Stimulated activated CD4-positive, alpha-beta T cell treated with anti-CD3 and anti-CD28 coated beads, Interleukin-1b, Interleukin-23, amount 100 ng/mL, for 1 hour (primary cell): ENCODE results near the gene ADAMTS12.

ENCODE experiments used
- DNase-seq, 2 donors: peaks; one replicate each; pipeline ENCODE4 v3.0.0-alpha.2; 2020; ENCODE audit warnings: low read depth in 2 of 2

The ADAMTS12 gene

GRCh38 chr5:33761139-33761538 lies 130.7 kb downstream of the ADAMTS12 start:
- no peak for DNase-seq

- DNase-seq = no peak
These were observed 133.1 kb downstream of the ADAMTS12 start for GRCh38 chr5:33758737-33759136.

- DNase-seq = no peak
These were observed 135.3 kb downstream of the ADAMTS12 start for GRCh38 chr5:33756491-33756890.

GRCh38 chr5:33755231-33755630 lies 136.6 kb downstream of the ADAMTS12 start:
- DNase-seq = no peak

GRCh38 chr5:33753704-33754103 lies 138.1 kb downstream of the ADAMTS12 start:
- no peak for DNase-seq

- no peak for DNase-seq
These were observed 143.0 kb downstream of the ADAMTS12 start for GRCh38 chr5:33748754-33749153.

GRCh38 chr5:33745101-33745770 lies 146.6 kb downstream of the ADAMTS12 start:
- DNase-seq = no peak

- DNase-seq = no peak
These were observed 148.7 kb downstream of the ADAMTS12 start for GRCh38 chr5:33743099-33743498.

GRCh38 chr5:33742181-33742580 lies 149.6 kb downstream of the ADAMTS12 start:
- no peak for DNase-seq

GRCh38 chr5:33738967-33739366 lies 152.8 kb downstream of the ADAMTS12 start:
- no peak for DNase-seq

- no peak for DNase-seq
These were observed 153.7 kb downstream of the ADAMTS12 start for GRCh38 chr5:33738097-33738496.

GRCh38 chr5:33737697-33738096 lies 154.1 kb downstream of the ADAMTS12 start:
- DNase-seq = no peak

GRCh38 chr5:33737284-33737683 lies 154.5 kb downstream of the ADAMTS12 start:
- no peak for DNase-seq

- DNase-seq = no peak
These were observed 155.3 kb downstream of the ADAMTS12 start for GRCh38 chr5:33736510-33736909.

GRCh38 chr5:33735072-33735471 lies 156.7 kb downstream of the ADAMTS12 start:
- DNase-seq = no peak

- no peak for DNase-seq
These were observed 157.3 kb downstream of the ADAMTS12 start for GRCh38 chr5:33734537-33734936.

- DNase-seq = no peak
These were observed 158.6 kb downstream of the ADAMTS12 start for GRCh38 chr5:33733225-33733624.

- DNase-seq = no peak
These were observed 165.2 kb downstream of the ADAMTS12 start for GRCh38 chr5:33726422-33727165.

- no peak for DNase-seq
These were observed 166.0 kb downstream of the ADAMTS12 start for GRCh38 chr5:33725806-33726205.

- no peak for DNase-seq
These were observed 170.1 kb downstream of the ADAMTS12 start for GRCh38 chr5:33721491-33722200.

GRCh38 chr5:33720176-33720575 lies 171.6 kb downstream of the ADAMTS12 start:
- no peak for DNase-seq

GRCh38 chr5:33719769-33720168 lies 172.0 kb downstream of the ADAMTS12 start:
- DNase-seq = no peak

GRCh38 chr5:33715661-33716060 lies 176.1 kb downstream of the ADAMTS12 start:
- DNase-seq = no peak
